Stimulated activated CD8-positive, alpha-beta memory T cell treated with anti-CD3 and anti-CD28 coated beads, Interleukin-12 subunit alpha, Interleukin-12 subunit beta, amount 100 ng/mL, for 24 hours (primary cell): Measurements from ENCODE around the gene ALG5.

ENCODE experiments used
- DNase-seq: peaks from one replicate; pipeline ENCODE4 v3.0.0-alpha.2; 2020; ENCODE audit errors: extremely low read depth

Gene ALG5

DNA sequence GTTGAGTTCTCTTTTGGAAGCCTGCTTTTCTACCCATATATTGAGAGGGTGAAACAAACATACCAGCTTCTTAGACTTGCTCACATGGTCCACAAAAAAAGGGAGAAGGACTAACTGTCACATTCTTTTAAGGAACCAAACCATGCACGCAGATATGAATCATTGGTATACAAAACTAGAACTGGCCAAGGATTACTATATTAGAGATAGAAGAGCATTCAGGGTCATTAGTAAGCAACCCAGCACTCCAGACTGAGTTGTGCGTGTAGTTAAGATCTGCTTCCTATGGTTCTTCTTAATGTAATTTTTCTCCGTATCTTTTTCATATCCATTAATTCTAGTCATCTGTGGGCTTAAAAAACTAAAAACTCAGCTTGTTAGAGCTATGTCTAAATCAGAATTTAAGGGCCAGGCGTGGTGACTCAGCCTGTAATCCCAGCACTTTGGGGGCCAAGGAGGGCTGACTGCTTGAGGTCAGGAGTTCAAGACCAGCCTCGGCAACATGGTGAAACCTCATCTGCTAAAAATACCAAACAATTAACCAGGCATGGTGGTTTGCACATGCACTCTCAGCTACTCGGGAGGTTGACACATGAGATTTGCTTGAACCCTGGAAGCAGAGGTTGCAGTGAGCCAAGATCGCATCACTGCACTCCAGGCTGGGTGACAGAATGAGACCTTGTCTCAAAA lies 19.6 kb downstream of the ALG5 start:
- DNase-seq = no peak

- DNase-seq = no peak
Measured at GRCh38 chr13:36975172-36975571, 24.0 kb downstream of the ALG5 start.

DNA sequence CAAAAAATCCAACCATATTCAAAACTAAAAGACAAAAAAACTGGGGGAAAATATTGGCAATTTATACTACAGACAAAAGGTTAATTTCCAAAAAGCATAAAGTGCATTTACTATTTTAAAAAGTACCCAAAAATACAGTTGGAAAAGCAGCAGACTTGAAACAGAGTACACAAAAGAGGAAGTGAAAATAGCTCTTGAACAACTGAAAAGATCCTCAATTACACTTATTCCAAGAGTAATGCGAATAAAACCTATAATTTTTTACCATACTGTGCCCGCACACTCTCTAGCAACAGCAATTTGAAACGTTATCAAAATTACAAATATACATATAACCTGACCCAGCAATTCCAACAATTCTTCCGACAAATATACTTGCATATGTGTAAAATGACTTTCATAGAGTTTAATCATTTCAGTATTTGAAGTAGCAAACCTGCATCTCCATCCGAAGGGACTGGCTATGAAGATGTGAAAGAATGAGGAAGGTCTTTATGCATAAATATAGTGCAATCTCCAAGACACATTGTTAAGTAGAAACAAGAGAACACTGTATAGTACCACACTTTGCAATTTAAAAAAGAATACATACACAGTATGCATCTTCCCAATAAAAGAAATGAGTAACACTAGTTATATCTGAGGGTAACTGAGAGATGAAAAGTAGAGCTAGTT lies 25.4 kb downstream of the ALG5 start:
- DNase-seq = no peak

- DNase-seq = no peak
Measured at GRCh38 chr13:36973009-36973408, 26.1 kb downstream of the ALG5 start.

DNA sequence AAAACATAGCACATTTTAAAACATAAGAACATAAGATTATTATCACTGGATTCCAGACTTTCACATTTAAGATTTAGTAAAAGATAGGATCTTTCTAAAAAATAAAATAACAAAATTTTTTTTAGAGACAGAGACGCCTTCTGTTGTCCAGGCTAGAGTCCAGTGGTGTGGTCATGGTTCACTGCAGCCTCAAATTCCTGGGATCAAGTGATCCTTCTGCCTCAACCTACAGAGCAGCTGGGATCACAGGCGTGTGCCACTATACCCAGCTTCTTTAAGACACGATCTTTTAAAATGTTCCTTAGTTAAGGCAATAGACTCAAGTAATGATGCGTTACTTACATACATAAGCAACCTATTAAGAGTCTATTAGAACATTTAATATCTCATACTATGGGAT lies 32.7 kb downstream of the ALG5 start:
- DNase-seq = no peak

GRCh38 chr13:36965767-36966166 lies 33.4 kb downstream of the ALG5 start:
- no peak for DNase-seq

- DNase-seq = no peak
Measured at GRCh38 chr13:36959456-36960116, 39.6 kb downstream of the ALG5 start.

- no peak for DNase-seq
Measured at GRCh38 chr13:36954542-36954941, 44.6 kb downstream of the ALG5 start.

DNA sequence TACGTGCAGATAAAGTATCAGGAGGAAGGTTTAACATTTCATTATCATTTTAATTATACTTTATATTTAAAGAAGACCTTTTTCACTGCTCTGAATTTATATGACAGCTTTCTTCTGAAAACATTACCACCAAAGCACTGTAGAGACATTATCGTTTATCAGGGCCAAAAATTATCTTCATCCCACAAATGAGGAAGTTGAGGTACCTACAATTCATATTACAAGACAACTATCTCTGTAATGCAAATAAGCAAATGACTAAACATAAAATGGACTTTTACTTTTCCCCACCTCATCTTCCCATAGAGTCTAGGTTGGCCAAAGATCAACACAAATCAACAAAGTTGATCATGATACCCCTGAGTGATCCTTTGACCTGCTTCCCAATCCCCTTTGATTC lies 48.2 kb downstream of the ALG5 start:
- DNase-seq = no peak

GRCh38 chr13:36950330-36950729 lies 48.8 kb downstream of the ALG5 start:
- no peak for DNase-seq

DNA sequence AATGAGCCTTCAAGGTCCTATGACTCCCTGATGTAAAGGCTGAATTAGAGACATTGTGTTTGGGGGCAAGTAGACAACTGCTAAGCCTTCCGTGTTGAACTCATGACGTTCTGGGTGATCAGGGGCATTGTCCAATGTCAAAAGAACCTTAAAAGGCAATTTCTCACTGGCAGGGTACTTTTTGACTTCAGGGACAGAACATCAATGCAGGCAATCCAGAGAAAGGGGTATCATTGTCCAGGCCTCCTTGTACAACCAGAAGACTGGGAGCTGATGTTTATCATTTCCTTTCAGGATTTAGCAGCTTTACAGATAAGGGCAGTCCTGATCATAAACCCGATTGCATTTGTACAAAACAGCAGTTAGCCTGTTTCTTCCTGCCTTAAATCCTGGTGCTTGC lies 54.1 kb downstream of the ALG5 start:
- DNase-seq = no peak

DNA sequence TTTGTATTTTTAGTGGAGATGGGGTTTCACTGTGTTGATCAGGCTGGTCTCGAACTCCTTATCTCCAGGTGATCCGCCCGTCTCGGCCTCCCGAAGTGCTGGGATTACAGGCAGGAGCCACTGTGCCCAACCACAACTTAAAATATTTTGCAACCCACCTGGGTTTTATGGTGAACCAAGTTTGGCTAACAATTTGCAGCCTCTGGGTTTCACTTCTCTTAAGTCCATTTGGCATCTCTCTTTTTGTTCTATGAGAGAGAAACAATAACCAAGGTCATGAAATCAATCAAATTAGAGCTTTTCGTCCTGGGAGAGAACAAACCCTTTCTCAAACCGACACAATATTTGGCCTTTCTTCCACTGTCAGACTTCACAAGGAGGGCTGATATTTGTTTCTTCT lies 73.5 kb downstream of the ALG5 start:
- DNase-seq = no peak

GRCh38 chr13:36924001-36924400 lies 75.1 kb downstream of the ALG5 start:
- DNase-seq = no peak

DNA sequence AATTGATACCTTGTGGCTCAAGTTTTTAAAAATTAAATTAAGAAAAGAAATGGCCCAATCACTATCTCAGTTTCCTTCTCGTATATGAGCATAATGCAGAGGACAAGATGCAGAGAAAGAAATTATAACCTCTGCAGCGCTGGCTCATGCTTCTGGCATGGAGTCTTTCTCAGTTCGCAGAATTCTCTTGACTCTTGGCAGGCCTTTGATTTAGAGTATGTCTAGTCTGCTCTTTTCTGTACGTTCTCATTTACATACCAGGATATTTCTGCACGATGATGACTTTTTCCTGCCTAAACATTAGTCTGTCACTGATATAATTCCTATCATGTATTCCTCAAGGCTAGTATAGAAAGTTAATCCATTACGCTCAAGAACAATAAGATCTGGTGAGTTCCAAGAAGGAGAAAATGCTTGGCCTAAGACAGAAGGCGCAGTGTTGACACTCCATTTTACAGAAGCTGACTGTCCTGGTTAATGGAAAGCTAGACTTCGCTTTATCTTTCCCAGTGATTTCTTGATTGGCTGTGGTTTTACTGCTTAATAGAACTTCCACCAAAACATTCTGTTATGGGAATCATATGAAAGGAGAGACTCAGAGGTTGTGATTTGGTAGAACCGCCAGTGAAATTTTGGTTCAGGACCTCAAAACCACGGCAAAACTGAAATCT lies 77.4 kb downstream of the ALG5 start:
- no peak for DNase-seq

GRCh38 chr13:36920616-36921185 lies 78.4 kb downstream of the ALG5 start:
- DNase-seq = no peak

GRCh38 chr13:36919833-36920615 lies 79.1 kb downstream of the ALG5 start, which contains the start of gene SMAD9:
TSS of gene SMAD9 (minus strand) at chr13:36920238. CDS start at chr13:36879689, 40,549 bp downstream.
- DNase-seq = no peak

- DNase-seq = no peak
Measured at GRCh38 chr13:36919171-36919832, 79.8 kb downstream of the ALG5 start.

DNA sequence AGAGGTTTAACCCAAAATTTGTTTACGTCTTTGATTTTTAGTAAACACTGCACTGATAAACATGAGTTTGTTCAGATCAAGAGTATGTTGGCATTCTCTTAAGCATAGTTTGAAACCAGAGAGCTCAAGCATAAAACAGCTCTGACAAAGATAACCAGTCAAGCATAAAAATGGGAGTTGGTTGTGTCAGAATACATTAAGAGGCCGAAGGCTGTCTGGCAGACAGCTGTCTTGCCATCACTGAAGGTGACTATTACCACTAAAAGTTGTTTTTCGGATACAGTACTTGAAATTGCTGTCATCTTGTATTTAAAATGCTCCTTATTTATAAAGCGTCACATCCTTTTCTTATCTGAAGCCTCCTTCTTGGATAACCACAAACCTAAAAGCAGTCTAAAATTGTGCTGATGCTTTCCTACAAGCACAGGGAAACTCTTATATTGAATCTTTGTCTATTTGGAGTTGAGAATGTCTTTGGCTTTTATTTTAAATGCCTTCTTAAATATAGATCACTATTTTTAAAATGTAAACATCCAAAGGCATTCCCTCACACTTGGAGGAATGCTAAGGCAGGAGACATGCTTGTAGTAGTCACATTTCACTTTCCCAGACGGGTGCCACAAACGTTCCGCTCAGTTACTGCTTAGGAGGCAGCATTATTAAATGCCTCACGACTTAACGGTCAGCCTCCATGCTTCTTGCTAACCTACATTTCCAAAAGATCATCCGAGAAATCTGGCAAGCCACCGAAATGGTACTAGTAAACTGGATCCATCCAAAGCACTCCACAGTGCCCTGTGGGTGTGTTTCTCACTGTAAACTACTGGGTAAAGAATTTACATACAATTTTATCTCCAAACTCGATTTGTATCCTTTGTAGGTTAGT lies 80.7 kb downstream of the ALG5 start:
- DNase-seq = no peak

GRCh38 chr13:36917311-36917710 lies 81.8 kb downstream of the ALG5 start:
- DNase-seq = no peak
